BLaER1 treated with 17β-estradiol and CSF1 and Interleukin-3, amounts not matched to agents 10 nM and 100 nM (cell line): ENCODE measurements around the gene PABPN1.

Experiments used
- H3K27ac ChIP-seq, 11 experiments: shearing (Covaris generic); formaldehyde crosslinking; 2 replicates each; pipeline ENCODE4 v1.8.1; 2022
- H3K27me3 ChIP-seq, 11 experiments: shearing (Covaris generic); formaldehyde crosslinking; 2 replicates each; pipeline ENCODE4 v1.8.1; 2022
- H3K36me3 ChIP-seq, 11 experiments: shearing (Covaris generic); formaldehyde crosslinking; 2 replicates each; pipeline ENCODE4 v1.8.1; 2022
- H3K4me1 ChIP-seq, 10 experiments: shearing (Covaris generic); formaldehyde crosslinking; 2 replicates each; pipeline ENCODE4 v1.8.1; 2022
- H3K4me2 ChIP-seq, 11 experiments: shearing (Covaris generic); formaldehyde crosslinking; 2 replicates each; pipeline ENCODE4 v1.8.1; 2022
- H3K4me3 ChIP-seq, 10 experiments: shearing (Covaris generic); formaldehyde crosslinking; 2 replicates each; pipeline ENCODE4 v1.8.1; 2022
- H3K9ac ChIP-seq, 11 experiments: shearing (Covaris generic); formaldehyde crosslinking; 2 replicates each; pipeline ENCODE4 v1.8.1; 2022
- H3K9me3 ChIP-seq, 11 experiments: shearing (Covaris generic); formaldehyde crosslinking; replicated peaks in 1 of 11; 2 replicates each; pipeline ENCODE4 v1.8.1; 2022
- H4K20me1 ChIP-seq, 11 experiments: shearing (Covaris generic); formaldehyde crosslinking; 2 replicates each; pipeline ENCODE4 v1.8.1; 2022
- Cebpa-rat ChIP-seq, 11 experiments: shearing (Covaris generic); IDR thresholded peaks; 2 replicates each; pipeline ENCODE4 v1.8.1; 2022

PABPN1 gene

DNA sequence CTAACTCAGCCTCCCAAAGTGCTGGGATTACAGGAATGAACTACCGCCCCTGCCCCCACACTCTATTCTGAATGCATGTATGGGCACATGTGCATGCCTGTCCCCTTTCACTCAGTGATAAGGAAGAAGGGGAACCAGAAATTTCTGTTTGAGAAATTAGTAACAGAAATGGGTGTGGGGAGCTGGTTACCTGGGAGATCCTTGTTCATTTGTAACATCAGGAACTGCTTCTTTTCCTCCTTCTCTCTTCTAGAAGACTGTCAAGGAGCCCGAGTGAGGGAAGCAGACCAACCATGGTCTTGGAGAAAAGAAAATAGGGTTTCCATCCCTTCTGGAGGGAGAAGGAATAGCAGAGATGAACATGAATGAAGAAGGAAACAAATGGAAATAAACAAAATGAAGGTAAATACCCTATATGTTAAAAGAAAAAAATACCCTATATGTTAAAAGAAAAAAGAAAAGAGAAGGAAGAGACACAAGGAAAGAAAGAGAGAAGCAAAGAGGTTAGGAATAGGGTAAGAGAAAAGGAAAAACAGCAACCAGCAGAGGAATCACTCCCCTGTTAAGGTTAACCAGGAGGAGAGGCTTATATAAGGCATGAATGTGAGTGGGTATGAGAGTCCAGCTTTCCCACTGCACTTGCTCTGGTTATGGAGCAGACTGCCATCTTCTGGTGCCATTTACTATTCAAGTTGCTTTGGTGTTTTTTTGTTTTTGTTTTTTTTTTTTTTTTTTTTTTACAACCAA, 21.9 kb upstream of the PABPN1 start:
- Histone ChIP-seq H3K27me3 (no peaks in the 10 kb centered on the region), H3K4me3 (peak overlapping the region in 9 of 10 experiments; percentile 69 to 91 (median 84); a peak in 13 of 20 replicates), H3K36me3 (peaks cover 14 to 34% (median 21%) of the 10 kb centered on the region in 11 experiments; a peak in 17 of 22 replicates), H3K4me2 (peak overlapping the region; percentile 80 to 98 (median 96)), H3K9ac (peak overlapping the region; percentile 89 to 98 (median 95); a peak in 20 of 22 replicates), H3K4me1 (peaks cover 33 to 49% (median 44%) of the 10 kb centered on the region in 10 experiments), H3K9me3 (no peaks in the 10 kb centered on the region), H3K27ac (peak overlapping the region in 9 of 11 experiments; percentile 86 to 99 (median 96); a peak in 16 of 22 replicates), H4K20me1 (no peaks in the 10 kb centered on the region)
- TF ChIP-seq Cebpa-rat (IDR thresholded peaks at IDR 0.05), result no peak

DNA sequence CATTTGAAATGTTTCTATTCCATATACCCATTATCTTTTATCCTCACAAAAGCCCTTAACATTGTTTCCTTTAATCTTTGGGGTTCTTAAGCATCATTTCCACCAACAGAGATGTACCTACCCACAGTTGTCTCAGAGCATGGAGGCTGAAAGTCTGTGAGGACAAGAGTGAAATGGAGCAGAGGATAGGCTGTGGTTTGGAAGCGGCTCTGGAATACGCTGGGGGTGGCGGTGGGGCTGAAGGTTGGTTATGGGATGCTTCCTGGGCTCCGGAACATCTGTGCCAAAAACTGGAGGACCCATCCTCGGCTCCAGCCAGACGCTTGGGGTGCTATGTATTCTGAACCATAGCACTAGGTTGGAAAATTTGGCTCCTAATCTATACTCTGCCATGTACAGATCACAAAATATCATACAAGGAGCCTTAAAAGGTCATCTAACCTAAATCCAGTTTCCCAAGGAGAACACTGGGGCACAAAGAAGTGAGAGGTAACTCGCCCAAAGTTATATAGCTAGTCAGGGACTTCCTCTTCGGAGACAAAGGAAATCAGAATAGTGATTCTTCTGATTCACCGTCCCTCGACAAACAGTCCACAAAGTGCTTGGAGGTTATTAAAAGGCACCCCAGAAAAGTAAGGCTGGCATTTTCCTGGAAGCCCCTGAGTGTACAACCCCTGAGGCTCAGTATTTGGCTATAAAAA, 21.1 kb upstream of the PABPN1 start:
- peak overlapping the region; percentile 80 to 98 (median 96) for H3K4me2 ChIP-seq
- TF ChIP-seq Cebpa-rat (IDR thresholded peaks at IDR 0.05), result no peak
- H3K9ac ChIP-seq, result peak overlapping the region; percentile 89 to 98 (median 95)
- H3K4me1 ChIP-seq, result peaks cover 31 to 47% (median 41%) of the 10 kb centered on the region in 10 experiments
- peaks cover 14 to 34% (median 21%) of the 10 kb centered on the region in 11 experiments; a peak in 17 of 22 replicates for H3K36me3 ChIP-seq
- H3K4me3 ChIP-seq, result peak overlapping the region; percentile 69 to 91 (median 82)
- no peaks in the 10 kb centered on the region for H3K27me3 ChIP-seq
- H3K27ac ChIP-seq, result peak overlapping the region; percentile 86 to 99 (median 94)
- H4K20me1 ChIP-seq, result no peaks in the 10 kb centered on the region
- H3K9me3 ChIP-seq, result no peaks in the 10 kb centered on the region

DNA sequence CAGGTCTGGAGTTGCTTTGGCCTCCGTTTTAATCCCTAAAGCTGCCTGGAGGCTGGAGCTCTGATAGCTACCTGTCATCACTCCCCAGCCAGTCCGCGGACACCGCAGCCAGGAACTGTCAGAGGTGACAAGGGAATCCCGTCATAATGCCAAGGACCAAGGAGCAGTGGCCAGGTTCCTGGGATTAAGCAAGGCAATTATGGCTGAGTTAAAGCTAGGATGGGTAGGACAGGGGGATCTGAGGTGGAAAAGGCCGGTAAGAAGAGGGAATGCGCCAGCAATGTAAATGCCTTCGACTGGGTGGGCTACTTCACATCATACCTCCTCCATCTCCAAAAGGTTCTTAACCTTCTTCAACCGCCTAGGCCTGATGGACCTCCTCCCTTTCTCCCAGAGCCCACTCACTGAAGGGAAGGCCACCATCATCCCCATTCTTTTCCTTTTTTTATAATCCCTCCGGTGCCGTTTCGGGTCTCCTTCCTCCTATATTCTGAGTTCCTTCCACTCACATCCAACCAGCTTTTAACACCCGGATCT, 20.5 kb upstream of the PABPN1 start:
- Histone ChIP-seq H3K27ac (peak overlapping the region; percentile 86 to 99 (median 94)), H3K4me2 (peak overlapping the region; percentile 80 to 98 (median 96)), H3K4me1 (peaks cover 37 to 50% (median 46%) of the 10 kb centered on the region in 10 experiments), H3K36me3 (peaks cover 14 to 34% (median 21%) of the 10 kb centered on the region in 11 experiments; a peak in 17 of 22 replicates), H4K20me1 (no peaks in the 10 kb centered on the region), H3K4me3 (peak overlapping the region; percentile 69 to 91 (median 82)), H3K9me3 (no peaks in the 10 kb centered on the region), H3K9ac (peak overlapping the region; percentile 89 to 98 (median 95)), H3K27me3 (no peaks in the 10 kb centered on the region)
- no peak for TF ChIP-seq Cebpa-rat (IDR thresholded peaks at IDR 0.05)

DNA sequence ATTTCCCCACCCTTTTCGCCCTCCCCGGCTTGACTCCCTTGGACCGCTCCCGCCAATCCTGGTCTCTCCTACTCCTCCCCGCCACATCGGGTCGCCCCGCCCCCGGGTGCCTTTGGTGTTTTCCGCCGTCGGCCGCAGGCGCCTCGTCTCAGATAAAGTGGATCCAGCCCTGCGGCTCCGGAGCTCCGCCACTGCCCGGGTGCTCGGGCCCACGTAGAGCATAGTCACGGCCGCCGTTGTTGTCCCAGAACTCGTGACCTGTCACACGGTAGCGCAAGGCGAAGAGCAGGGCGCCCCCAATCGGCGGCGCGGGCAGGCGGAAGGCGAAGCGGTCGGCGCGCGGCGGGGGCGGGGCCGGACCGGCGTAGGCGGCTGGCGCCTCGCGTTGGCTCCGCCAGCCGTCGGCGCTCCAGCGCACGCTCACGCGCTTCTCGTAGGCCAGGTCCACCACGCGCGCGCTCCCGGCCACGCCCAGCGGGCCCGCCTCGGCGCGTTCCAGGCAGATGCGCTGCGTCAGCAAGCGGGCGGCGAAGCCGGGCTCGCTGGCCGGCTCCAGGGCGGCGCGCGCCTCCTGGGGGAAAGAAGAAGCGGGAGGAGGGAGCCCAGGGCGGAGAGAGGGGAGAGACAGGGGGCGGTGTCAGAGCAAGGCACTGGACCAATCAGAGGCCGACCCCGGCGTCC, 19.8 kb upstream of the PABPN1 start:
- Histone ChIP-seq H3K9me3 (no peaks in the 10 kb centered on the region), H3K9ac (peak overlapping the region; percentile 89 to 98 (median 95)), H4K20me1 (no peaks in the 10 kb centered on the region), H3K27ac (peak overlapping the region; percentile 86 to 99 (median 94); a peak in 21 of 22 replicates), H3K4me1 (peaks cover 43 to 57% (median 52%) of the 10 kb centered on the region in 10 experiments), H3K4me3 (peak overlapping the region; percentile 69 to 91 (median 82)), H3K4me2 (peak overlapping the region; percentile 88 to 99 (median 95)), H3K36me3 (peaks cover 14 to 28% (median 18%) of the 10 kb centered on the region in 11 experiments; a peak in 17 of 22 replicates), H3K27me3 (no peaks in the 10 kb centered on the region)
- TF ChIP-seq Cebpa-rat (IDR thresholded peaks at IDR 0.05), result no peak

DNA sequence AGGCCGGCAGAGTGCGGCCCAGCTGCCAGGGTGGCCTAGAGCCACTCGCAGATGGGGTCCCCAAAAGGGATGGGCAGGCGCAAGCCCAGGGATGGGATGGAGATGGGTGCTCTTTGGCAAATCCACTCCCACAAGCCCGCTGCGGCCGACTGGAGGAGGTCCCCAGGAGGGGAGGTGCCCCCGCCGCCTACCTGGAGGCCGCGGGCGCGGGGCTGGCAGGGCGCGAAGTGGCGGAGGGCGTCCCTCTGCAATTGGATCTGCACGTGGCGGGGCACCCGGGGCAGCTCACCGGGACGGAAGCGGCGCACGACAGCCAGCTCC, 19.3 kb upstream of the PABPN1 start:
- Histone ChIP-seq H3K9me3 (no peaks in the 10 kb centered on the region), H3K27me3 (no peaks in the 10 kb centered on the region), H3K36me3 (peaks cover 11 to 23% (median 14%) of the 10 kb centered on the region in 11 experiments; a peak in 17 of 22 replicates), H3K9ac (peak overlapping the region; percentile 84 to 98 (median 92)), H3K4me3 (peak overlapping the region; percentile 65 to 83 (median 72)), H3K4me2 (peak overlapping the region; percentile 87 to 99 (median 95)), H3K4me1 (peaks cover 43 to 57% (median 53%) of the 10 kb centered on the region in 10 experiments), H3K27ac (peak overlapping the region; percentile 80 to 99 (median 92)), H4K20me1 (no peaks in the 10 kb centered on the region)
- no peak for TF ChIP-seq Cebpa-rat (IDR thresholded peaks at IDR 0.05)

DNA sequence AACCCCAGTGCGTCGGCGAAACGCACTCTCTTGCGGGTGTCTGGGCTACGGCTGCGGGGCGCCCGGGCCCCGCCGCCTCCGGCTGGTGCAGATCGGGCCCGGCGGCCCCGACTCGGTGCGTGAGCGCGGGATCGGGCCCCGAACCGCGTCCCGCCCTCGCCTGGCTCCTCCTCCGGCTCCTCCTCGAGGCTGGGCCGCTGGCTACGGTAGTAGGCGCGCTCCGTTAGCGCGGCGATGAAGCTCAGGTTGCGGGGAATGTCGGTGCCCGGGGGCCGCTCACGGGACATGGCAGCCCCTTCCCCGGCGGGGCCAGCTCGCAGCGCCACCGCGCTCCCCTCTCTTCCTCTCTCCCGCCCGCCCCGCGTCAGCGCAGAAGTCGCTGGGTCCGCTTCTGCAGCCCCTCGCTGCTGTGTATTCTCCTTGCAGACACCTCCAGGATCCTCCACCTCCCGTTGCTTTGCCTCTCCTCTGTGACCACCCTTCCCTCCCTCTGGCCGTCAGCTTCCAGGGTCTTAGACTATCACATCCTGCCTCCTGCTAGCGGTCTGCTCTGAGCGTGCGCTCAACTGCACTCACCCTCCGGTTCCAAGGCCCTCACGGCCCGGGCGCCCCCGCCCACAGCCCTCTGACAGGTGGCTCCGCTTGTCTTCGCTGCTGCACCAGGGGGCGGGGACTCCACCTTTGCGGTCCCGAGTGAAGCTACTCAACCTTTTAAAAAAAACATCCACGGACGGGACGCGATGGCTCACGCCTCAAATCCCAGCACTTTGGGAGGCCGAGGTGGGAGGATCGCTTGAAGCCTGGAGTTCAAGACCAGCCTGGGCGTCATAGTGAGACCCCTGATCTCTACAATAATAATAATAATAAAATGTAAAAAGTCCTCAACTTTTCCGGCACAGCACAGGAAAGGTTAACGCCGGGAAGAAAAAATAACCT, 18.7 kb upstream of the PABPN1 start, which contains the start of gene PPP1R3E:
PPP1R3E (minus strand) TSS at position 570 of the 936 bp plus-strand sequence; CDS start at position 287, 283 bp downstream.
- no peak for TF ChIP-seq Cebpa-rat (IDR thresholded peaks at IDR 0.05)
- peaks cover 49 to 64% (median 59%) of the 10 kb centered on the region in 10 experiments for H3K4me1 ChIP-seq

DNA sequence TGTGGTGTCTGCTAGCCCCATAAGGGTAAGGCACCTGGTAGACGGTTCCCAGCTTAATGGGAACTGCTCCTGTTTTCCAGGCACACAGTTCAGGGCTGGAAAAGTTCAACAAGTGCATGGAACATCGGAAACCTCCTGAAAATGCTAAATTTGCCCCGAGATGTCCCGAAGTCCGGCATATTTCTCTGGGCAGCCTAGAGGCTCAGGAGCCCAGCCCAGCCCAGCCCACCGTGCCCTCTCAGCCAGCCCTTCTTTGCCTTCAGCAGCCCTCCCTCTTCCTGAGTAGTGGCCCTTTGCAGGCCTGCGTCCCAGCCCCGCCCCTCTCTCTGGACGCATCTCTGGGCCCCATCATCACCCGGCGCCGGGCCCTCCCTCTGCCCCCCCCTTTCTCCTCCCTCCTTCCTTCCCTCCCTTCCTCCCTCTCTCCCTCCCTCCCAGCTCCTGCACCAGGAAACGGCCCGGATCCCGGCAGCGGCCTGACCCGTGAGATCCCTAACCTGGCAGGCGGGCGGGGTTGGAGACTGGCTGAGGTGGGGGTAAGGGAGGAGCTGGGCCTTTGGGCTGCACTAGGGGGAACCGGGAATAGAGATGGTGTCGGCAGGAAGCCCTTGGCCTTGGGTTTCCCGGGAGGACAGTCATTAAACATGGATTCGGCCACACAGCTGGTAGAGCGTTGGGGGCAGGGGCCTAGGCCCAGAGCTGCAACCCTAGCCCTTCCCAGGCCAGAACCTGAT, 14.7 kb upstream of the PABPN1 start, which contains the start of gene BCL2L2:
BCL2L2 (plus strand) TSS at position 422 of the 734 bp plus-strand sequence. CDS start 935 bp downstream, outside the sequence.
- H3K27ac ChIP-seq, result peak within 1 kb of the TSS; percentile 77 to 88 (median 84)
- H3K36me3 ChIP-seq, result peaks cover 18 to 43% (median 38%) of the 10 kb centered on the region in 11 experiments; a peak in 21 of 22 replicates
- no peaks in the 10 kb centered on the region for H3K27me3 ChIP-seq
- peaks cover 0 to 37% (median 12%) of the 10 kb centered on the region in 11 experiments; a peak in 13 of 22 replicates for H4K20me1 ChIP-seq
- no peaks in the 10 kb centered on the region for H3K9me3 ChIP-seq
- TF ChIP-seq Cebpa-rat (IDR thresholded peaks at IDR 0.05), result no peak
- H3K4me1 ChIP-seq, result peaks cover 54 to 74% (median 64%) of the 10 kb centered on the region in 10 experiments
- H3K4me3 ChIP-seq, result peak within 1 kb of the TSS; percentile 70 to 98 (median 80)
- peak within 1 kb of the TSS; percentile 88 to 100 (median 96) for H3K4me2 ChIP-seq
- peak within 1 kb of the TSS; percentile 80 to 96 (median 88) for H3K9ac ChIP-seq

More for the DNA sequence above, 18.7 kb upstream of the PABPN1 start, which contains the start of gene PPP1R3E:
- H3K36me3 ChIP-seq, result peaks cover 5 to 20% (median 9%) of the 10 kb centered on the region in 11 experiments; a peak in 18 of 22 replicates
- H3K27me3 ChIP-seq, result no peaks in the 10 kb centered on the region
- H3K27ac ChIP-seq, result peak within 1 kb of the TSS; percentile 80 to 99 (median 92)
- peak within 1 kb of the TSS; percentile 87 to 99 (median 95) for H3K4me2 ChIP-seq
- no peaks in the 10 kb centered on the region for H3K9me3 ChIP-seq
- peak within 1 kb of the TSS; percentile 84 to 98 (median 92) for H3K9ac ChIP-seq
- H3K4me3 ChIP-seq, result peak within 1 kb of the TSS; percentile 65 to 83 (median 72)
- no peaks in the 10 kb centered on the region; a peak in 2 of 22 replicates for H4K20me1 ChIP-seq
